ENCODE results near the gene KHDC3L. TPM values are rescaled to one million over a fixed set of nuclear protein-coding genes. Genes with fewer than 3 reads are reported as not detected.
"Not testable (repeated sequence)": the region's sequence is repeated elsewhere in the genome, so short reads cannot be mapped to it uniquely, and the experiment has no call there.

The KHDC3L gene
- polyA plus RNA-seq, 3 donors, result not detected

DNA sequence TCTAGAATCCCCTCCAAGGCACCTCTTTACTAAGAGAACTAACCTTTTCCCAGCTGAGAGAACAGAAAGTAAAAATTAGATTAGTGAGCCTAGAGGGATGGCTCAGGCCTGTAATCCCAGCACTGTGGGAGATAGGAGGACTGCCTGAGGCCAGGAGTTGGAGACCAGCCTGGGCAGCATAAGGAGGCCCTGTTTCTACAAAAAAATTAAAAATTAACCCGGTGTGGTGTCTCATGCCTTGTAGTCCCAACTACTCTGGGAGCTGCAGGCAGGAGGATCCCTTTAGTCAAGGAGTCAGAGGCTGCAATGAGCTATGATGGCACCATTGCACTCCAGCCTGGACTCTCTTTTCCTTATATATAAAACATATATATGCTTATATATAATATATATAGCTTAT is 12.8 kb downstream of the KHDC3L start:
- H3K4me3 Mint-ChIP-seq, result no peak overlapping the region
- peaks cover 2 to 24% (median 16%) of the 10 kb centered on the region in 7 donors for H3K9me3 Mint-ChIP-seq
- H3K27ac Mint-ChIP-seq, result no peak overlapping the region
- H2AFZ ChIP-seq (ENCODE audit: insufficient read depth, low read depth, low read length, poor library complexity, severe bottlenecking), result no peak overlapping the region
- H3K27me3 ChIP-seq (ENCODE audit: control insufficient read depth in 2 of 2, insufficient read depth in 2 of 2, low read length in 2 of 2), result no peaks in the 10 kb centered on the region
- H3K4me2 ChIP-seq (replicated peaks; ENCODE audit: extremely low read depth, low read length, poor library complexity, severe bottlenecking), result no peak overlapping the region
- no peak overlapping the region for H3K4me3 ChIP-seq (replicated peaks in 1 of 3; ENCODE audit: low read depth in 2 of 3, low read length in 3 of 3)
- H3K9ac ChIP-seq (ENCODE audit: insufficient read depth, low read length, poor library complexity, severe bottlenecking), result no peak overlapping the region
- peaks cover 0 to 1% (median 1%) of the 10 kb centered on the region in 3 donors for H3K27me3 Mint-ChIP-seq (ENCODE audit: low read depth in 3 of 3)
- DNase-seq, result no peak
- no peaks in the 10 kb centered on the region for H3K4me1 ChIP-seq (ENCODE audit: control insufficient read depth in 1 of 2, insufficient read depth in 2 of 2, low read length in 2 of 2)
- H3K27ac ChIP-seq (ENCODE audit: low read depth in 1 of 2, low read length in 2 of 2), result no peak overlapping the region
- 100% methylated on average over 1 of the region's 1 CpG for WGBS (ENCODE audit: insufficient coverage)
- intact Hi-C loops (cut with micrococcal nuclease), result no loop called here
- no peaks in the 10 kb centered on the region for H3K36me3 ChIP-seq (replicated peaks in 1 of 2; ENCODE audit: control insufficient read depth in 1 of 2, insufficient read depth in 2 of 2, low read length in 2 of 2)
- TF ChIP-seq, protein P1, sequence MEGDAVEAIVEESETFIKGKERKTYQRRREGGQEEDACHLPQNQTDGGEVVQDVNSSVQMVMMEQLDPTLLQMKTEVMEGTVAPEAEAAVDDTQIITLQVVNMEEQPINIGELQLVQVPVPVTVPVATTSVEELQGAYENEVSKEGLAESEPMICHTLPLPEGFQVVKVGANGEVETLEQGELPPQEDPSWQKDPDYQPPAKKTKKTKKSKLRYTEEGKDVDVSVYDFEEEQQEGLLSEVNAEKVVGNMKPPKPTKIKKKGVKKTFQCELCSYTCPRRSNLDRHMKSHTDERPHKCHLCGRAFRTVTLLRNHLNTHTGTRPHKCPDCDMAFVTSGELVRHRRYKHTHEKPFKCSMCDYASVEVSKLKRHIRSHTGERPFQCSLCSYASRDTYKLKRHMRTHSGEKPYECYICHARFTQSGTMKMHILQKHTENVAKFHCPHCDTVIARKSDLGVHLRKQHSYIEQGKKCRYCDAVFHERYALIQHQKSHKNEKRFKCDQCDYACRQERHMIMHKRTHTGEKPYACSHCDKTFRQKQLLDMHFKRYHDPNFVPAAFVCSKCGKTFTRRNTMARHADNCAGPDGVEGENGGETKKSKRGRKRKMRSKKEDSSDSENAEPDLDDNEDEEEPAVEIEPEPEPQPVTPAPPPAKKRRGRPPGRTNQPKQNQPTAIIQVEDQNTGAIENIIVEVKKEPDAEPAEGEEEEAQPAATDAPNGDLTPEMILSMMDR (IDR thresholded peaks at IDR 0.05), result no peak
- H3K79me2 ChIP-seq (ENCODE audit: insufficient read depth, low read length), result no peaks in the 10 kb centered on the region
- no peaks in the 10 kb centered on the region for H3K4me1 Mint-ChIP-seq
- H4K20me1 ChIP-seq (ENCODE audit: insufficient read depth, low read length), result no peaks in the 10 kb centered on the region
- peaks cover 9 to 23% of the 10 kb centered on the region in 2 donors for H3K9me3 ChIP-seq (replicated peaks in 1 of 2; ENCODE audit: control insufficient read depth in 1 of 2, insufficient read depth in 1 of 2, low read length in 2 of 2)
- no peaks in the 10 kb centered on the region for H3K36me3 Mint-ChIP-seq

DNA sequence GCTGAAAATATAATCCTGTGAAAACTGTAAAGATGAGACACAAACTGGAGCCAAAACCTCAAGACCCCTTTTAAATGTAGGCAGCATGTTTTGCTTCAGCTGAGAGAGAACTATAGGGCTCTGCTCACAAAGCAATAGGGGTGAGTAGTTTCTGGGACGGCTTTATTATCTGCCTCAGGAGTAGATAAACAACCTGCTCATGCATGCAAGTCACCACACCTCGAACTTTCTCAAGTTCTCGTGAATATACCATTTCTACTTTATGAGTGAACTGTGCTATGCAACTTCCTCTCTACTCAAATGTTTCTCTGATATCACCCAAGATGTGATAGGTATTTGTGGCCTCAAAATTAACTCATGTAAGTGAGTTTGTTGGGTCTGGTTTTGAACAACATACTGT is 14.8 kb downstream of the KHDC3L start:
- H3K36me3 ChIP-seq (replicated peaks in 1 of 2; ENCODE audit: control insufficient read depth in 1 of 2, insufficient read depth in 2 of 2, low read length in 2 of 2), result no peaks in the 10 kb centered on the region
- TF ChIP-seq, protein P1 (IDR thresholded peaks at IDR 0.05), result no peak
- no peak for DNase-seq
- H4K20me1 ChIP-seq (ENCODE audit: insufficient read depth, low read length), result no peaks in the 10 kb centered on the region
- H3K4me3 ChIP-seq (replicated peaks in 1 of 3; ENCODE audit: low read depth in 2 of 3, low read length in 3 of 3), result no peak overlapping the region
- no peaks in the 10 kb centered on the region for H3K4me1 Mint-ChIP-seq
- no peaks in the 10 kb centered on the region for H3K36me3 Mint-ChIP-seq
- H3K27me3 Mint-ChIP-seq (ENCODE audit: low read depth in 3 of 3), result peaks cover 0 to 2% (median 0%) of the 10 kb centered on the region in 3 donors
- no peaks in the 10 kb centered on the region for H3K27me3 ChIP-seq (ENCODE audit: control insufficient read depth in 2 of 2, insufficient read depth in 2 of 2, low read length in 2 of 2)
- no peak overlapping the region for H3K27ac ChIP-seq (ENCODE audit: low read depth in 1 of 2, low read length in 2 of 2)
- no peak overlapping the region for H2AFZ ChIP-seq (ENCODE audit: insufficient read depth, low read depth, low read length, poor library complexity, severe bottlenecking)
- no CpG with 5 or more reads among the region's 3 CpGs for WGBS (ENCODE audit: insufficient coverage)
- intact Hi-C loops (cut with micrococcal nuclease), result no loop called here
- no peak overlapping the region for H3K27ac Mint-ChIP-seq
- no peaks in the 10 kb centered on the region for H3K79me2 ChIP-seq (ENCODE audit: insufficient read depth, low read length)
- no peak overlapping the region for H3K4me3 Mint-ChIP-seq
- peaks cover 3 to 7% of the 10 kb centered on the region in 2 donors for H3K9me3 ChIP-seq (replicated peaks in 1 of 2; ENCODE audit: control insufficient read depth in 1 of 2, insufficient read depth in 1 of 2, low read length in 2 of 2)
- H3K9me3 Mint-ChIP-seq, result peaks cover 2 to 8% (median 5%) of the 10 kb centered on the region in 7 donors
- H3K4me1 ChIP-seq (ENCODE audit: control insufficient read depth in 1 of 2, insufficient read depth in 2 of 2, low read length in 2 of 2), result no peaks in the 10 kb centered on the region
- H3K9ac ChIP-seq (ENCODE audit: insufficient read depth, low read length, poor library complexity, severe bottlenecking), result no peak overlapping the region
- H3K4me2 ChIP-seq (replicated peaks; ENCODE audit: extremely low read depth, low read length, poor library complexity, severe bottlenecking), result no peak overlapping the region

DNA sequence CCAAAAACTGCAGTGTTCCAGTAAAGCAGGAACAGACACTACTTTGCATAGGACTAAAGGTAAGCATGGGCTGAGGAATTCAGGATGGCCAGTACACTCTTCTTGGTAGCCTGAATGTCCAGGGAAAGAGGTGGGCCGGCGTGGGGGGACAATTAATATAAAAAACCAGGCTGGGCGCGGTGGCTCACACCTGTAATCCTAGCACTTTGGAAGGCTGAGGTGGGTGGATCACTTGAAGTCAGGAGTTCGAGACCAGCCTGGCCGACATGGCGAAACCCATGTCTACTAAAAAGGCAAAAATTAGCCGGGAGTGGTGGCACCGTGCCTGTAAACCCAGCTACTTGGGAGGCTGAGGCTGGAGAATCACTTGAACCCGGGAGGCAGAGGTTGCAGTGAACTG is 19.1 kb downstream of the KHDC3L start:
- H3K4me3 ChIP-seq (replicated peaks in 1 of 3; ENCODE audit: low read depth in 2 of 3, low read length in 3 of 3); H3K9me3 ChIP-seq (replicated peaks in 1 of 2; ENCODE audit: control insufficient read depth in 1 of 2, insufficient read depth in 1 of 2, low read length in 2 of 2); H4K20me1 ChIP-seq (ENCODE audit: insufficient read depth, low read length); H2AFZ ChIP-seq (ENCODE audit: insufficient read depth, low read depth, low read length, poor library complexity, severe bottlenecking); H3K4me3 Mint-ChIP-seq; H3K9ac ChIP-seq (ENCODE audit: insufficient read depth, low read length, poor library complexity, severe bottlenecking); H3K27me3 Mint-ChIP-seq (ENCODE audit: low read depth in 3 of 3); H3K27me3 ChIP-seq (ENCODE audit: control insufficient read depth in 2 of 2, insufficient read depth in 2 of 2, low read length in 2 of 2); H3K4me1 Mint-ChIP-seq; H3K4me1 ChIP-seq (ENCODE audit: control insufficient read depth in 1 of 2, insufficient read depth in 2 of 2, low read length in 2 of 2); H3K4me2 ChIP-seq (replicated peaks; ENCODE audit: extremely low read depth, low read length, poor library complexity, severe bottlenecking); H3K27ac ChIP-seq (ENCODE audit: low read depth in 1 of 2, low read length in 2 of 2); H3K36me3 ChIP-seq (replicated peaks in 1 of 2; ENCODE audit: control insufficient read depth in 1 of 2, insufficient read depth in 2 of 2, low read length in 2 of 2); DNase-seq; intact Hi-C loops (cut with micrococcal nuclease); H3K9me3 Mint-ChIP-seq; H3K79me2 ChIP-seq (ENCODE audit: insufficient read depth, low read length); H3K36me3 Mint-ChIP-seq; H3K27ac Mint-ChIP-seq: not testable (repeated sequence)
- WGBS (ENCODE audit: insufficient coverage), result 93% methylated on average over 10 of the region's 10 CpGs
